Tibial artery (tissue), 4 donors: Measurements from ENCODE around the gene BMP6.
A peak's percentile ranks its signal among the peaks of the same experiment; 100 is the strongest.

ENCODE experiments used
- DNase-seq, 2 donors: peaks; one replicate each; pipeline ENCODE4 v3.0.0-alpha.2; 2019
- H3K27ac ChIP-seq, 2 donors: fragments of 200-600 bp; sonication (generic) in 1 of 2; 1 replicate in 1 of 2; 2 replicates in 1 of 2; pipeline ENCODE4 v1.5.1; 2018 to 2019; ENCODE audit warnings: mild to moderate bottlenecking in 1 of 2
- H3K27me3 ChIP-seq, 2 donors: fragments of 200-600 bp; sonication (generic) in 1 of 2; one replicate each; pipeline versions ENCODE4 v1.5.1 to v1.6.0; 2016 to 2019
- H3K36me3 ChIP-seq, 3 donors: fragments of 200-600 bp; sonication (generic) in 2 of 3; one replicate each; pipeline ENCODE4 v1.5.1; 2016 to 2019; ENCODE audit warnings: mild to moderate bottlenecking in 2 of 3
- H3K4me1 ChIP-seq, 4 donors: fragments of 200-600 bp; sonication (generic) in 2 of 4; 1 replicate in 3 of 4; 2 replicates in 1 of 4; pipeline ENCODE4 v1.5.1; 2016 to 2019
- H3K4me3 ChIP-seq, 2 donors: fragments of 200-600 bp; sonication (generic) in 1 of 2; 1 replicate in 1 of 2; 2 replicates in 1 of 2; pipeline ENCODE4 v1.5.1; 2018 to 2019; ENCODE audit warnings: mild to moderate bottlenecking in 2 of 2
- H3K9me3 ChIP-seq, 3 donors: fragments of 200-600 bp; sonication (generic) in 1 of 3; one replicate each; pipeline ENCODE4 v1.5.1; 2016 to 2019
- CTCF ChIP-seq, 2 experiments: fragments of 200-600 bp in 1 of 2; fragments of 450-650 bp in 1 of 2; IDR thresholded peaks; one replicate each; pipeline ENCODE4 v1.5.1; 2017 to 2019; ENCODE audit warnings: antibody characterized with exemption in 2 of 2, mild to moderate bottlenecking in 1 of 2, moderate library complexity in 1 of 2
- intact Hi-C: fragments of 100-400 bp; cut with DNase I; formaldehyde crosslinking; loops from one replicate; pipeline ENCODE4 v1.15.0; 2023; ENCODE audit warnings: low total_unique reads

BMP6 gene

GRCh38 chr6:7825986-7826385 lies 100.1 kb downstream of the BMP6 start:
- Histone ChIP-seq H3K36me3 (no peaks in the 10 kb centered on the region), H3K4me3 (no peak overlapping the region), H3K27ac (no peak overlapping the region), H3K27me3 (no peaks in the 10 kb centered on the region), H3K4me1 (peaks cover 0 to 13% (median 0%) of the 10 kb centered on the region in 4 donors), H3K9me3 (no peaks in the 10 kb centered on the region)
- no peak for DNase-seq
- TF ChIP-seq CTCF (IDR thresholded peaks at IDR 0.05): no peak
- intact Hi-C loops: no loop called here

- intact Hi-C loops: no loop called here
- Histone ChIP-seq H3K36me3 (no peaks in the 10 kb centered on the region), H3K4me1 (peaks cover 0 to 13% (median 0%) of the 10 kb centered on the region in 4 donors), H3K4me3 (no peak overlapping the region), H3K9me3 (no peaks in the 10 kb centered on the region), H3K27ac (peak overlapping the region in 1 of 2 donors; percentile 58), H3K27me3 (no peaks in the 10 kb centered on the region)
- no peak for DNase-seq
- TF ChIP-seq CTCF (IDR thresholded peaks at IDR 0.05): no peak
Measured at GRCh38 chr6:7827142-7827541, 101.2 kb downstream of the BMP6 start.

- TF ChIP-seq CTCF (IDR thresholded peaks at IDR 0.05): no peak
- Histone ChIP-seq H3K4me3 (no peak overlapping the region), H3K27ac (peak overlapping the region in 1 of 2 donors; percentile 58), H3K27me3 (no peaks in the 10 kb centered on the region), H3K9me3 (no peaks in the 10 kb centered on the region), H3K4me1 (peaks cover 0 to 13% (median 0%) of the 10 kb centered on the region in 4 donors), H3K36me3 (no peaks in the 10 kb centered on the region)
- DNase-seq: no peak
- intact Hi-C loops: no loop called here
Measured at GRCh38 chr6:7828124-7828523, 102.2 kb downstream of the BMP6 start.

- Histone ChIP-seq H3K9me3 (no peaks in the 10 kb centered on the region), H3K4me1 (peaks cover 0 to 6% (median 0%) of the 10 kb centered on the region in 4 donors), H3K27me3 (no peaks in the 10 kb centered on the region), H3K36me3 (no peaks in the 10 kb centered on the region), H3K4me3 (no peak overlapping the region), H3K27ac (peak overlapping the region in 1 of 2 donors; percentile 2)
- no peak for TF ChIP-seq CTCF (IDR thresholded peaks at IDR 0.05)
- intact Hi-C loops: no loop called here
- no peak for DNase-seq
Measured at GRCh38 chr6:7832904-7833750, 107.2 kb downstream of the BMP6 start.

GRCh38 chr6:7833751-7834070 lies 107.8 kb downstream of the BMP6 start:
- no peaks in the 10 kb centered on the region for H3K27me3 ChIP-seq
- no peak overlapping the region for H3K4me3 ChIP-seq
- no peaks in the 10 kb centered on the region for H3K9me3 ChIP-seq
- intact Hi-C loops: no loop called here
- TF ChIP-seq CTCF (IDR thresholded peaks at IDR 0.05): no peak
- H3K4me1 ChIP-seq: peaks cover 0 to 6% (median 0%) of the 10 kb centered on the region in 4 donors
- DNase-seq: no peak
- peak overlapping the region in 1 of 2 donors; percentile 2 for H3K27ac ChIP-seq
- H3K36me3 ChIP-seq: no peaks in the 10 kb centered on the region
